Neural progenitor cell (in vitro differentiated cells): ENCODE data around the gene SCUBE3.

Experiments used
- CTCF ChIP-seq: fragments of 200-600 bp; sonication (generic); IDR thresholded peaks from 2 replicates; pipeline ENCODE4 v1.5.1; 2017; ENCODE audit warnings: antibody characterized with exemption, mild to moderate bottlenecking
- EZH2 ChIP-seq: fragments of 200-600 bp; sonication (generic); IDR thresholded peaks from 2 replicates; pipeline ENCODE4 v1.6.1; 2017; ENCODE audit warnings: antibody characterized with exemption, mild to moderate bottlenecking, moderate library complexity
- EZH2phosphoT487 ChIP-seq: fragments of 200-600 bp; sonication (generic); IDR thresholded peaks from 2 replicates; pipeline ENCODE4 v1.6.1; 2017; ENCODE audit warnings: antibody characterized with exemption

GRCh38 chr6:35213824-35214756 lies at the start of gene SCUBE3:
- TF ChIP-seq CTCF (no peak), EZH2phosphoT487 (no peak), EZH2 (peak; percentile 62)
